Body of pancreas (tissue), 4 donors: ENCODE measurements around the gene ZNF560. TPM values are rescaled to one million over a fixed set of nuclear protein-coding genes. Genes with fewer than 3 reads are reported as not detected.

Source experiments
- ATAC-seq: fragments of 150-250 bp; one replicate; pipeline ENCODE4 v1.9.1; 2016
- DNase-seq, 4 donors: peaks; one replicate each; pipeline ENCODE4 v3.0.0-alpha.2; 2019
- H3K27ac ChIP-seq, 4 donors: fragments of 200-600 bp; sonication (generic); 1 replicate in 3 of 4; 2 replicates in 1 of 4; pipeline versions ENCODE4 v1.5.1 to v1.6.1; 2016 to 2019; ENCODE audit warnings: mild to moderate bottlenecking in 1 of 4, mixed read lengths in 1 of 4, moderate library complexity in 1 of 4
- H3K27me3 ChIP-seq, 2 donors: fragments of 200-600 bp; sonication (generic); one replicate each; pipeline ENCODE4 v1.6.0; 2016; ENCODE audit warnings: mild to moderate bottlenecking in 1 of 2
- H3K36me3 ChIP-seq, 2 donors: fragments of 200-600 bp; sonication (generic); replicated peaks in 1 of 2; 2 replicates each; pipeline ENCODE4 v1.5.1; 2016; ENCODE audit warnings: low read depth in 2 of 2; ENCODE audit not compliant: insufficient read depth in 1 of 2
- H3K4me1 ChIP-seq: fragments of 200-600 bp; sonication (generic); one replicate; pipeline ENCODE4 v1.6.0; 2016
- H3K4me3 ChIP-seq, 2 donors: fragments of 200-600 bp; sonication (generic); 1 replicate in 1 of 2; 2 replicates in 1 of 2; pipeline ENCODE4 v1.5.1; 2016 to 2019
- H3K9me3 ChIP-seq, 3 donors: fragments of 200-600 bp; sonication (generic); 1 replicate in 2 of 3; 2 replicates in 1 of 3; pipeline ENCODE4 v1.5.1; 2016
- POLR2A ChIP-seq, 3 donors: fragments of 450-650 bp; IDR thresholded peaks; one replicate each; pipeline ENCODE4 v1.6.1; 2016; ENCODE audit warnings: antibody characterized with exemption in 3 of 3, mild to moderate bottlenecking in 2 of 3
- WGBS, 2 donors: methylation state at CpG; one replicate each; pipeline ENCODE4 v1.1.5; 2017; 5-methylcytosine and 5-hydroxymethylcytosine counted together
- intact Hi-C: fragments of 100-400 bp; cut with DNase I; formaldehyde crosslinking; loops from one replicate; pipeline ENCODE4 v1.15.1; 2023
- total RNA-seq, 2 donors: library from RNA; depleted of rRNA; stranded (reverse); fragments of >200 nt; gene quantifications; one replicate each; pipeline ENCODE4 v1.1.0, GENCODE V29; 2016
- TF ChIP-seq, protein P1 (sequence below), 7 experiments: fragments of 450-650 bp in 4 of 7; fragments of 200-600 bp in 3 of 7; sonication (generic) in 3 of 7; IDR thresholded peaks; one replicate each; pipeline ENCODE4 v1.5.1; 2016 to 2019; ENCODE audit warnings: antibody characterized with exemption in 7 of 7

The ZNF560 gene
- total RNA-seq, 2 donors from 2014 or later: not detected

GRCh38 chr19:9430444-9430843 is 68.0 kb downstream of the ZNF560 start:
- TF ChIP-seq POLR2A (IDR thresholded peaks at IDR 0.05): no peak
- TF ChIP-seq, protein P1, sequence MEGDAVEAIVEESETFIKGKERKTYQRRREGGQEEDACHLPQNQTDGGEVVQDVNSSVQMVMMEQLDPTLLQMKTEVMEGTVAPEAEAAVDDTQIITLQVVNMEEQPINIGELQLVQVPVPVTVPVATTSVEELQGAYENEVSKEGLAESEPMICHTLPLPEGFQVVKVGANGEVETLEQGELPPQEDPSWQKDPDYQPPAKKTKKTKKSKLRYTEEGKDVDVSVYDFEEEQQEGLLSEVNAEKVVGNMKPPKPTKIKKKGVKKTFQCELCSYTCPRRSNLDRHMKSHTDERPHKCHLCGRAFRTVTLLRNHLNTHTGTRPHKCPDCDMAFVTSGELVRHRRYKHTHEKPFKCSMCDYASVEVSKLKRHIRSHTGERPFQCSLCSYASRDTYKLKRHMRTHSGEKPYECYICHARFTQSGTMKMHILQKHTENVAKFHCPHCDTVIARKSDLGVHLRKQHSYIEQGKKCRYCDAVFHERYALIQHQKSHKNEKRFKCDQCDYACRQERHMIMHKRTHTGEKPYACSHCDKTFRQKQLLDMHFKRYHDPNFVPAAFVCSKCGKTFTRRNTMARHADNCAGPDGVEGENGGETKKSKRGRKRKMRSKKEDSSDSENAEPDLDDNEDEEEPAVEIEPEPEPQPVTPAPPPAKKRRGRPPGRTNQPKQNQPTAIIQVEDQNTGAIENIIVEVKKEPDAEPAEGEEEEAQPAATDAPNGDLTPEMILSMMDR (IDR thresholded peaks at IDR 0.05): no peak
- intact Hi-C loops: no loop called here
- ATAC-seq (no peak), DNase-seq (no peak)
- peaks cover 4 to 13% of the 10 kb centered on the region in 2 donors for H3K36me3 ChIP-seq
- H3K27me3 ChIP-seq: no peaks in the 10 kb centered on the region
- peaks cover 0 to 5% (median 0%) of the 10 kb centered on the region in 3 donors for H3K9me3 ChIP-seq
- 93% methylated on average over 1 of the region's 1 CpG for WGBS, 2 donors
- H3K4me3 ChIP-seq: no peak overlapping the region
- no peak overlapping the region for H3K27ac ChIP-seq
- peaks cover 13% of the 10 kb centered on the region for H3K4me1 ChIP-seq

GRCh38 chr19:9427941-9428340 is 70.5 kb downstream of the ZNF560 start:
- DNase-seq (no peak), ATAC-seq (no peak)
- Histone ChIP-seq H3K4me1 (no peaks in the 10 kb centered on the region), H3K9me3 (peaks cover 0 to 16% (median 0%) of the 10 kb centered on the region in 3 donors), H3K36me3 (peaks cover 6 to 20% of the 10 kb centered on the region in 2 donors), H3K27me3 (no peaks in the 10 kb centered on the region), H3K27ac (no peak overlapping the region), H3K4me3 (no peak overlapping the region)
- TF ChIP-seq POLR2A (IDR thresholded peaks at IDR 0.05): no peak
- TF ChIP-seq, protein P1 (IDR thresholded peaks at IDR 0.05): no peak
- WGBS, 2 donors: 79 to 91% methylated on average over 6 of the region's 6 CpGs
- intact Hi-C loops: no loop called here

Other genes starting within 250 kb of the ZNF560 start
- not detected for gene OR7E24, start 247.7 kb downstream of the ZNF560 start, total RNA-seq
- 10 to 100 TPM in 1 of 2 donors, 1 to 10 TPM in 1; 3.4 to 13.5 TPM for gene ZNF699, start 188.8 kb downstream of the ZNF560 start, total RNA-seq
- gene ZNF559, start 174.4 kb downstream of the ZNF560 start, total RNA-seq: 1 to 10 TPM; 6.5 to 6.6 TPM
- gene ZNF177, start 135.6 kb downstream of the ZNF560 start, total RNA-seq: under 1 TPM; 0.66 to 0.78 TPM
- 10 to 100 TPM; 12.2 to 13.7 TPM for gene ZNF266, start 63.0 kb downstream of the ZNF560 start, total RNA-seq
- 1 to 10 TPM; 3.6 to 4.2 TPM for gene ZNF426, start 40.0 kb upstream of the ZNF560 start, total RNA-seq
- gene ZNF121, start 85.9 kb upstream of the ZNF560 start, total RNA-seq: 10 to 100 TPM; 11.2 to 44.5 TPM
- 10 to 100 TPM; 12.5 to 17.4 TPM for gene ZNF561, start 122.6 kb upstream of the ZNF560 start, total RNA-seq
- gene ZNF562, start 176.5 kb upstream of the ZNF560 start, total RNA-seq: 10 to 100 TPM in 1 of 2 donors, 1 to 10 TPM in 1; 9.1 to 18.1 TPM